Stimulated activated CD4-positive, alpha-beta T cell treated with anti-CD3 and anti-CD28 coated beads, TNF-alpha, amount 100 ng/mL, for 4 hours (primary cell): ENCODE measurements around the gene AFF1.
"Not testable (repeated sequence)": the region's sequence is repeated elsewhere in the genome, so short reads cannot be mapped to it uniquely, and the experiment has no call there.

Experiments
- DNase-seq, 3 experiments: peaks; one replicate each; pipeline ENCODE4 v3.0.0-alpha.2; 2020; ENCODE audit warnings: low read depth in 3 of 3

The AFF1 gene

DNA sequence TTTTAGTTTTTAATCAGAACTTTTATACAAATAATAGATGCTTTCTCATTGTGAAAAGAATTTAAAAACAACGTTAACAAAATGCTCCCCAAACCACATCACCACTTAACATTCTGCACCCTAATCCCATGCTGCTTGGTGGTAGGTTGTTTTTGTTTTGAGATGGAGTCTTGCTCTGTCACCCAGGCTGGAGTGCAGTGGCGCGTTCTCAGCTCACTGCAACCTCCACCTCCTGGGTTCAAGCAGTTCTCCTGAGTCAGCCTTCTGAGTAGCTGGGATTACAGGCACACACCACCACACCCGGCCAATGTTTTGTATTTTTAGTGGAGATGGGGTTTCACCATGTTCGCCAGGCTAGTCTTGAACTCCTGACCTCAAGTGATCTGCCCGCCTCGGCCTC lies 102.4 kb downstream of the AFF1 start:
- not testable (repeated sequence) for DNase-seq

DNA sequence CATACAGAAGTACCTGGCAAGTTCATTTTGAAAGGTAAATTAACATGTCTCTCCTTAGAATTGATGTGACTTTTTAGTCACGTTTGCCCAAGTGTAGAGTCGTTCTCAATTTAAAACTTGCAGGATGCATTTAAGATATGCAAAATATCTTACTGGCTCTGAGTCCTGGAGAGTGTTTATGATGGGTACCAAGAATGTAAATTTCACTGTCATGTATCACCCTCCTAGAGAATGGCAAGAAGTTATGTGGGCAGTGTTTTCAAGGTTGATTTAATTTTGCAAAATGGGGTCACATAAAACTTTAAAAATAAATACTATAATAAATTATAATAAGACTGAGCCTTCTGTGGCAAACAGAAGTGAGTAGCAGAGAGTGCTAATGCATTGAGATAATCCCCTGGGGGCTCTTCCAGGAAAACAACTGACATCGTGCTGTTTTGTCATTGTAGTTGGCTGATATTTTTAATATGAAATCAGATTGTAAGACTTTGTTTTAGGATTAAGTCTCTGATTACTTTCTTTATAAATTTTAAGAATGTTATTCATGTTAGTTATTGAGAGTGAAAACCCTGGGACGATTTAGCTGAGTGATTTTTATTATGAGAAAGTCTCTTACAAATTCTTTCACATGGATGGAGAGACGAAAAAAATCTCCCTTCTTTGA lies 103.0 kb downstream of the AFF1 start:
- DNase-seq: no peak

DNA sequence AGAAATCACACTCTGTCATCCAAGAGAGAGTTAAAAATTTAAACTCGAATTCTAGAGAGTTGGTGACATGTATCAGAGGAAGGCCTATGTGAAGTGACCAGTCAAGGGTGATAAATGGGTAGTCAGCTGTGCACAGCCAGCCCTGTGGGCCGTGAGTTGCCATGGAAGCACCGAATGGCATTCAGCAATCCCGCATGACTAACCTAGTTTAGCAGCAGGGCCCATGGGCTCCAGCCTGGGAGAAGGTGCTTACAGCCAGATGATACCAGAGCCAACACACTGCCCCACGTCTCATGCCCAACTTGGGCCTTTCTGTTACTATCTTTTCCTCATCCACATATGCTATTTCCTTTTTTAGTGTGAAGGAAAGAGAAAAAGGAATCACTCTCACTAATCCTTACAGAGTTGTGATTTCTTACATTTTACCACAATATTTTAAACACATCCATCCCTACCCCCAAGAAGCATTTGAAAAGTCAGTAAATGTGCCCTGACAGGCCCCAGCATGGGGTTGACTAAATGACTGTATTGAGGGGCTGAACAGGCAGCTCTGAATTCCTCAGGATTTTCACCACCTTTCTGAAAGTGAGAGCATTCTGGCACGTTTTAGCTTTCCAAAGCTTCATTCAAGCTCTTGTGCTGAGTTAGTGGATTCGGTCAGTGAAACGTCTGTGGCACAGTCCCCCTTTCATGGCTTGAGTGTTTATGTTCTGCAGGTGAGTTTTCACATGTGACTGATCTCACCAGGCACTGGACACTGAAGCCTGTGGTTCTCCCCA lies 104.2 kb downstream of the AFF1 start:
- DNase-seq: no peak

DNA sequence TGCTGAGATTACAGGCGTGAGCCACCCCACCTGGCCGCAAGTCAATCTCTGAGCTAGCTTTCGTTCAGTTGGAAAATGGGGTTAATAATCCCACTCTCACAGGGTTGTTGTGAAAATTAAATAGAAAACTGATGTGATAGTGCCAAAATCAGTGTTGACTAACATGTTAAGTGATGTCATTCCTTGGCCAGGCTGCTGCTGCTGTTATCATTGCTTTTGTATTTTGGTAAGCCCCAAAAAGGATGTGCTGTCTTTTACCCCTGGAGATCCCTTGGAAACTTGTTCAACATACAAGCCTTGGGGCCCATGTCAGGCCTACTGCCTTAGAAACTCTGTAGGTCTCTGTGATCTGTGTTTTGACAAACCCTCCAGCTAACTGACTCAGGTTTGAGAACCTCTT lies 106.3 kb downstream of the AFF1 start:
- no peak for DNase-seq

- no peak for DNase-seq
Measured at GRCh38 chr4:87042221-87042620, 107.4 kb downstream of the AFF1 start.

- DNase-seq: no peak
Measured at GRCh38 chr4:87042986-87043820, 108.4 kb downstream of the AFF1 start.

- no peak for DNase-seq
Measured at GRCh38 chr4:87044511-87045233, 109.9 kb downstream of the AFF1 start.

DNA sequence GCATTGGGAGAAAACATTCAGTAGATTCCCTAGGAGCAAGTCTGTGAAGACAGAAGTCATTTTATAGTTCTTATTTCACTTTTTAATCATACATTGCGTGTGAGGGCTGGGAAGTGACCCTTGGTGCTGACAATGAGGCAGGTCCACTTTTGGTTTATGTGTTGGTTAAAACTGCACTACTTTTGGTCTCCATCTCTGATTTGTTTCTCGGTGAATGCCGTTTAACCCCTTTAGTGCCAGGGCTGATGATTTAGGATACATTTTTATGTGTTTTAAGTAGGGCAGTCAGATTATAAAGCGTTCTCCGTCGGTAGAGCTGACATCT lies 110.4 kb downstream of the AFF1 start:
- no peak for DNase-seq

GRCh38 chr4:87045659-87046058 lies 110.8 kb downstream of the AFF1 start:
- DNase-seq: no peak

GRCh38 chr4:87046121-87046551 lies 111.3 kb downstream of the AFF1 start:
- no peak for DNase-seq

DNA sequence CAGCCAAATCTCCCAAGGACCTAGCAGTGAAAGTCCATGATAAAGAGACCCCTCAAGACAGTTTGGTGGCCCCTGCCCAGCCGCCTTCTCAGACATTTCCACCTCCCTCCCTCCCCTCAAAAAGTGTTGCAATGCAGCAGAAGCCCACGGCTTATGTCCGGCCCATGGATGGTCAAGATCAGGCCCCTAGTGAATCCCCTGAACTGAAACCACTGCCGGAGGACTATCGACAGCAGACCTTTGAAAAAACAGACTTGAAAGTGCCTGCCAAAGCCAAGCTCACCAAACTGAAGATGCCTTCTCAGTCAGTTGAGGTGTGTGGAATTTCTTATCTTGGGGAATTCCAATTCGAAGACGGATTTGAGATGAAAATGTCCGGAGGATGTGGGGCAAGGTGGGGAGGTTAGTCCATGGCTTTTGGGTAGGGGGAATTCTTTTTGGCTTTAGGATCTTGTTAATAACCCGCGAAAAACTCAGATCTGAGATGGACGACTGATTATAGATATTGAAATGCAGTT lies 112.5 kb downstream of the AFF1 start:
- DNase-seq: no peak

DNA sequence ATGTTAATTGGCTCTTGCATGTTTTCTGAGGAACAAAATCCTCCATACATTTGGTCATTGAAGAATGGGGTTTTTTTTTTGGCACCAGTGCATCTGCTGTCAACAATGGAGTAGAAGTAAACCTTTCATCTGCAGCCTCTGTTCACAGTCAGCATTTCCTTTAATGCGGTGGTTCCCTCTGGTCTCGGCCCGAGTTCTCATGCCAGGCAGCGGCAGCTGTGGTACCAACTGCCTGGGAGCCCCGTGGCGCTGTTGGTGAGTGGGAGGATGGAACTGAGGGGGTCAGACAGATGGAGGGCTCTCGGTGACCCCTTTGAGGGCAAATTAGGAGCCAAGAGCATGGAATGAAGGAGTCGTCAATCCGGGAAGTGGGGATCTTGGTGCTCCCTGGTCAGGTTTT lies 114.7 kb downstream of the AFF1 start:
- no peak for DNase-seq

- no peak for DNase-seq
Measured at GRCh38 chr4:87050596-87050995, 115.8 kb downstream of the AFF1 start.

- no peak for DNase-seq
Measured at GRCh38 chr4:87051121-87051713, 116.4 kb downstream of the AFF1 start.

DNA sequence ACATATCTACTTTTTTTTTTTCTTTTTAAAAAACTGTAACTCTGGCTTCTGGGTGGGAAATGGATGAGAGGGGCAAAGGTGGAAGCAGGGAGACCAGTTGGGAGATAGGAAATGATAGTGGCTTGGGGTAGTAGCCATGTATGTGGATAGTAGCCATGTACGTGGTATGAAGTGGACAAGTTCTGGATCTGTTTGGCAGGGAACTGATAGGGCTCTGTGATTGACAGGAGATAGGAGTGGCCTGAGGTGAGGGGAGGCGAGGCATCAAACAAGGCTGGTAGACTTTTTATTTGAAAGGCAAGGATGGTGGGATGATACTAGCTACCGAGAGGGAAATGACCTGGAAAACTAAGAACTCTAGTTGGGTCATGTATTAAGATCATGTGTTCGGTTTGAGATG lies 117.8 kb downstream of the AFF1 start:
- DNase-seq: no peak

GRCh38 chr4:87053176-87053658 lies 118.4 kb downstream of the AFF1 start:
- DNase-seq: no peak

- no peak for DNase-seq
Measured at GRCh38 chr4:87053802-87054767, 119.3 kb downstream of the AFF1 start.

DNA sequence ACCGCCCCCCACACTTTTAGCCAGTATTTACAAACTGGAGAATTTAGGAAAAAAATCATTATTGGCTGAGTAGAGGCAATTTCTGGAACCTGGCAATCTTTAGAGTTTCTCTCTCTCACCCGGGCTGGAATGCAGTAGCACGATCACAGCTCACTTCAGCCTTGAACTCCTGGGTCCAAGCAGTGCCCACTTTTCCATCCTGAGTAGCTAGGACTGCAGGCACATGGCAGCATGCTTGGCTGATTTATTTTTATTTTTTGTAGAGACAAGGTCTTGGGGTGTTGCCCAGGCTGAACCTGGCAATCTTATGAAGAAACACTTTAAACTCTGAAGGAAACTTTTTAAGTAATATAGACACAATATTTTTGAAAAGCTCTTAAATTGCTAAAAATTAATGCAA lies 120.1 kb downstream of the AFF1 start:
- no peak for DNase-seq

DNA sequence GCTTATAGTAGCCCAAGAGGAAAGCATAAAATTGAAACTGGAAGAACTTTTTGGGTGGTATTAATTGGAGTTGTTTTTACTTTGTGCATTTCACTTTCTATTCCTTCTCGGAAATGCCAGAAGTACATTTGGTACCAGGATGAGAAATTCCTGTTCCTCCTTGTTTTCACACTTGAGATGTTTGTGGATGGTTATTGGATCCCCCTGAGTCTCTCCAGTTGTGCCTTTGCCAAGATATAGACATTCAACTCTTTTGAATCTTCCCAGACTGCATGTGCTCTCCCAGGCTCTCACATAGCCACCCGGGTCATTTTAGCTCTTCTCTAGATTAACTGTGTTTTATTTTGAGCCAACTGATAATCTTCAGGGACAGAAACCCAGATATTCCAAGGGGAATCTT lies 120.5 kb downstream of the AFF1 start:
- no peak for DNase-seq

DNA sequence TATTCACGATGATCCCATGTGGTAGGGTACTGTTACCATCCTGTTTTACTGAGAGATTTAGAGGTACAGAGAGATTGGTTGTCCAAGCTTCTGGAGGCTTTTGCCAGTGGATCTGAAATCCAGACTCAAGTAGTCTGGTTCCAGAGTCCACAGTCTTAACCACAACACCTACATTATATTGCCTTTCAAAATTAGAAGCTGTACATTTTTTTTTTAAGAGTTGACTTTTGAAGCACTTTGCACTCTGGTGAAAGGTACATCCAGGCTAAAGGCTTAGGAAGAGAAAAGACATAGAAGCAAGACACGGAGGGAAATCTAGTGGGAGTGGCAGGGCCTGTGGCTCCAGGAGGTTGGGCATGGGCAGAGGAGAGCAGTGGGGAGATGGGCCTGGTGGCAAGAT lies 122.1 kb downstream of the AFF1 start:
- no peak for DNase-seq
